ENCODE data around the gene CEP350.
"Not testable (repeated sequence)": the region's sequence is repeated elsewhere in the genome, so short reads cannot be mapped to it uniquely, and the experiment has no call there.

The CEP350 gene

GRCh38 chr1:179951383-179952144, 3.0 kb upstream of the CEP350 start:
- no peak for DNase-seq

GRCh38 chr1:179952186-179952585, 2.4 kb upstream of the CEP350 start:
- DNase-seq, result no peak

- DNase-seq, result peak; percentile 20
Measured at GRCh38 chr1:179953974-179954492, 577 bp upstream of the CEP350 start.

GRCh38 chr1:179955287-179955680, 674 bp downstream of the CEP350 start:
- no peak for DNase-seq

- no peak for DNase-seq
Measured at GRCh38 chr1:179955731-179956130, 1.1 kb downstream of the CEP350 start.

GRCh38 chr1:179958359-179958758, 3.7 kb downstream of the CEP350 start:
- DNase-seq, result no peak

GRCh38 chr1:179962168-179962567, 7.6 kb downstream of the CEP350 start:
- DNase-seq, result not testable (repeated sequence)

- no peak for DNase-seq
Measured at GRCh38 chr1:179966551-179966950, 11.9 kb downstream of the CEP350 start.

- no peak for DNase-seq
Measured at GRCh38 chr1:179968284-179968993, 13.8 kb downstream of the CEP350 start.

GRCh38 chr1:179968994-179969919, 14.6 kb downstream of the CEP350 start:
- no peak for DNase-seq

GRCh38 chr1:179969962-179970361, 15.4 kb downstream of the CEP350 start:
- no peak for DNase-seq

- no peak for DNase-seq
Measured at GRCh38 chr1:179971563-179972496, 17.2 kb downstream of the CEP350 start.

- no peak for DNase-seq
Measured at GRCh38 chr1:179973198-179974110, 18.8 kb downstream of the CEP350 start.

GRCh38 chr1:179976970-179977651, 22.5 kb downstream of the CEP350 start:
- no peak for DNase-seq

- no peak for DNase-seq
Measured at GRCh38 chr1:179978199-179979079, 23.8 kb downstream of the CEP350 start.

GRCh38 chr1:179984101-179984500, 29.5 kb downstream of the CEP350 start:
- DNase-seq, result no peak

- DNase-seq, result no peak
Measured at GRCh38 chr1:179984942-179985341, 30.3 kb downstream of the CEP350 start.

GRCh38 chr1:179990847-179991246, 36.2 kb downstream of the CEP350 start:
- no peak for DNase-seq

- no peak for DNase-seq
Measured at GRCh38 chr1:179995576-179995975, 41.0 kb downstream of the CEP350 start.

Measured in NCI-H2029 (cell line).